A549 (cell line): ENCODE results near the gene C16orf92.

ENCODE experiments used
- BHLHE40 ChIP-seq: IDR thresholded peaks from 2 replicates; pipeline ENCODE4 v1.6.1; 2012; ENCODE audit warnings: low read depth, low read length, inconsistent platforms
- CBX2 ChIP-seq: fragments of 200-600 bp; sonication (generic); IDR thresholded peaks from 2 replicates; pipeline ENCODE4 v1.6.1; 2016; ENCODE audit warnings: low read depth, mild to moderate bottlenecking, borderline replicate concordance
- CEBPB ChIP-seq, 2 experiments: fragments of >200 bp in 1 of 2; sonication (Bioruptor Twin) in 1 of 2; formaldehyde crosslinking in 1 of 2; IDR thresholded peaks; 2 replicates each; pipeline ENCODE4 v1.6.1; 2012 to 2016
- EP300 ChIP-seq, 2 experiments: fragments of >200 bp; sonication (Bioruptor Twin); formaldehyde crosslinking; IDR thresholded peaks; 2 replicates in 1 of 2; 3 replicates in 1 of 2; pipeline ENCODE4 v1.6.1; 2016 to 2017
- FOSL2 ChIP-seq, 2 experiments: fragments of 450-650 bp in 1 of 2; fragments of >200 bp in 1 of 2; sonication (Bioruptor Twin) in 1 of 2; formaldehyde crosslinking; IDR thresholded peaks; 2 replicates each; pipeline versions ENCODE4 v1.5.0 to v1.6.1; 2016 to 2020; ENCODE audit warnings: mild to moderate bottlenecking in 1 of 2, moderate library complexity in 1 of 2
- GATA3 ChIP-seq: IDR thresholded peaks from 2 replicates; pipeline ENCODE4 v1.6.1; 2012; ENCODE audit warnings: borderline replicate concordance
- HOXB5 ChIP-seq: fragments of 250-450 bp; sonication (Bioruptor Pico); IDR thresholded peaks from 2 replicates; pipeline ENCODE4 v1.5.0; 2020; ENCODE audit warnings: mild to moderate bottlenecking, moderate library complexity
- KDM1A ChIP-seq: fragments of 200-600 bp; sonication (generic); IDR thresholded peaks from 2 replicates; pipeline ENCODE4 v1.6.1; 2016; ENCODE audit warnings: low read depth, mild to moderate bottlenecking
- POLR2A ChIP-seq: IDR thresholded peaks from 2 replicates; pipeline ENCODE4 v1.6.1; 2012; ENCODE audit warnings: mild to moderate bottlenecking, low read length
- RFX5 ChIP-seq: fragments of 450-650 bp; IDR thresholded peaks from 2 replicates; pipeline ENCODE4 v1.7.1; 2014; ENCODE audit warnings: antibody characterized with exemption, mild to moderate bottlenecking, moderate library complexity
- TF ChIP-seq, protein P1 (sequence below): fragments of >200 bp; sonication (Bioruptor Twin); formaldehyde crosslinking; IDR thresholded peaks from 3 replicates; pipeline ENCODE4 v1.5.1; 2016
- TF ChIP-seq, protein P2 (sequence below): fragments of 150-350 bp; IDR thresholded peaks from 2 replicates; pipeline ENCODE4 v1.6.1; 2014; ENCODE audit warnings: low read depth, mild to moderate bottlenecking, low read length

DNA sequence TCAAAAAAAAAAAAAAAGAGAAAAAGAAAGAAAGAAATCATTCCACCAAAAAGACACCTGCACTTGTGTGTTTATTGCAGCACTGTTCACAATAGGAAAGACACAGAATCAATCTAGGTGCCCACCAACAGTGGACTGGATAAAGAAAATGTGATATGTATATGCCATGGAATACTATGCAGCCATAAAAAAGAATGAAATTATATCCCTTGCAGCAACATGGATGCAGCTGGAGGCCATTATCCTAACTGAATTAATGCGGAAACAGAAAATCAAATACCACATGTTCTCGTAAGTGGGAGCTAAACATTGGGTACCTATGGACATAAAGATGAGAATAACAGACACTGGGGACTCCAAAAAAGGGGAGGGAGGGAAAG lies 5.7 kb upstream of the C16orf92 start:
- TF ChIP-seq, protein P1, sequence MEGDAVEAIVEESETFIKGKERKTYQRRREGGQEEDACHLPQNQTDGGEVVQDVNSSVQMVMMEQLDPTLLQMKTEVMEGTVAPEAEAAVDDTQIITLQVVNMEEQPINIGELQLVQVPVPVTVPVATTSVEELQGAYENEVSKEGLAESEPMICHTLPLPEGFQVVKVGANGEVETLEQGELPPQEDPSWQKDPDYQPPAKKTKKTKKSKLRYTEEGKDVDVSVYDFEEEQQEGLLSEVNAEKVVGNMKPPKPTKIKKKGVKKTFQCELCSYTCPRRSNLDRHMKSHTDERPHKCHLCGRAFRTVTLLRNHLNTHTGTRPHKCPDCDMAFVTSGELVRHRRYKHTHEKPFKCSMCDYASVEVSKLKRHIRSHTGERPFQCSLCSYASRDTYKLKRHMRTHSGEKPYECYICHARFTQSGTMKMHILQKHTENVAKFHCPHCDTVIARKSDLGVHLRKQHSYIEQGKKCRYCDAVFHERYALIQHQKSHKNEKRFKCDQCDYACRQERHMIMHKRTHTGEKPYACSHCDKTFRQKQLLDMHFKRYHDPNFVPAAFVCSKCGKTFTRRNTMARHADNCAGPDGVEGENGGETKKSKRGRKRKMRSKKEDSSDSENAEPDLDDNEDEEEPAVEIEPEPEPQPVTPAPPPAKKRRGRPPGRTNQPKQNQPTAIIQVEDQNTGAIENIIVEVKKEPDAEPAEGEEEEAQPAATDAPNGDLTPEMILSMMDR = no peak
- TF ChIP-seq BHLHE40 = no peak
- no peak for TF ChIP-seq GATA3
- TF ChIP-seq EP300 (IDR thresholded peaks at IDR 0.05) = no peak
- TF ChIP-seq POLR2A = no peak
- no peak for TF ChIP-seq HOXB5 (CRISPR knock-in tag)
- no peak for TF ChIP-seq RFX5
- TF ChIP-seq FOSL2 (IDR thresholded peaks at IDR 0.05) = no peak
- TF ChIP-seq FOSL2 (CRISPR knock-in tag; IDR thresholded peaks at IDR 0.05) = no peak
- TF ChIP-seq CEBPB (IDR thresholded peaks at IDR 0.05) = no peak
- no peak for TF ChIP-seq KDM1A
- no peak for TF ChIP-seq CBX2
- TF ChIP-seq, protein P2, sequence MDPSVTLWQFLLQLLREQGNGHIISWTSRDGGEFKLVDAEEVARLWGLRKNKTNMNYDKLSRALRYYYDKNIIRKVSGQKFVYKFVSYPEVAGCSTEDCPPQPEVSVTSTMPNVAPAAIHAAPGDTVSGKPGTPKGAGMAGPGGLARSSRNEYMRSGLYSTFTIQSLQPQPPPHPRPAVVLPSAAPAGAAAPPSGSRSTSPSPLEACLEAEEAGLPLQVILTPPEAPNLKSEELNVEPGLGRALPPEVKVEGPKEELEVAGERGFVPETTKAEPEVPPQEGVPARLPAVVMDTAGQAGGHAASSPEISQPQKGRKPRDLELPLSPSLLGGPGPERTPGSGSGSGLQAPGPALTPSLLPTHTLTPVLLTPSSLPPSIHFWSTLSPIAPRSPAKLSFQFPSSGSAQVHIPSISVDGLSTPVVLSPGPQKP = no peak
